Liver (tissue), 3 donors: Measurements from ENCODE around the gene BLOC1S3.

Source experiments
- ATF3 ChIP-seq: IDR thresholded peaks from 2 replicates; pipeline ENCODE4 v1.6.1; 2016; ENCODE audit warnings: antibody characterized with exemption
- CTCF ChIP-seq: fragments of 150-350 bp; IDR thresholded peaks from 2 replicates; pipeline ENCODE4 v1.5.1; 2017; ENCODE audit warnings: improper control_type of control experiment, low read depth, low read length; ENCODE audit not compliant: missing input control
- GABPA ChIP-seq, 2 donors: IDR thresholded peaks in 1 of 2; conservative IDR thresholded peaks in 1 of 2; 2 replicates each; pipeline ENCODE4 v1.6.1; 2016; ENCODE audit warnings: antibody characterized with exemption in 2 of 2, mild to moderate bottlenecking in 1 of 2, moderate library complexity in 1 of 2
- JUND ChIP-seq, 2 donors: IDR thresholded peaks; 2 replicates each; pipeline ENCODE4 v1.6.1; 2016; ENCODE audit warnings: antibody characterized with exemption in 2 of 2
- MAX ChIP-seq: IDR thresholded peaks from 2 replicates; pipeline ENCODE4 v1.6.1; 2016; ENCODE audit warnings: antibody characterized with exemption
- NR2F2 ChIP-seq: IDR thresholded peaks from 2 replicates; pipeline ENCODE4 v1.6.1; 2016; ENCODE audit warnings: antibody characterized with exemption
- RAD21 ChIP-seq, 2 donors: IDR thresholded peaks; 2 replicates each; pipeline ENCODE4 v1.6.1; 2016; ENCODE audit warnings: antibody characterized with exemption in 2 of 2, mild to moderate bottlenecking in 2 of 2
- REST ChIP-seq: IDR thresholded peaks from 2 replicates; pipeline ENCODE4 v1.6.1; 2016; ENCODE audit warnings: antibody characterized with exemption, mild to moderate bottlenecking
- SP1 ChIP-seq: IDR thresholded peaks from 2 replicates; pipeline ENCODE4 v1.6.1; 2018; ENCODE audit warnings: antibody characterized with exemption, mild to moderate bottlenecking
- TAF1 ChIP-seq: conservative IDR thresholded peaks from 2 replicates; pipeline ENCODE4 v1.6.1; 2016; ENCODE audit warnings: antibody characterized with exemption, mild to moderate bottlenecking
- YY1 ChIP-seq: IDR thresholded peaks from 2 replicates; pipeline ENCODE4 v1.6.1; 2016; ENCODE audit warnings: antibody characterized with exemption, mild to moderate bottlenecking
- ZBTB33 ChIP-seq: IDR thresholded peaks from 2 replicates; pipeline ENCODE4 v1.6.1; 2016; ENCODE audit warnings: antibody characterized with exemption
- donor health status: healthy.
- donor health status: healthy.

GRCh38 chr19:45173816-45174215 is 4.8 kb upstream of the BLOC1S3 start:
- TF ChIP-seq CTCF (no peak), JUND (IDR thresholded peaks at IDR 0.05) (no peak), SP1 (no peak), TAF1 (no peak), GABPA (IDR thresholded peaks at IDR 0.05 in 1 of 2, conservative IDR thresholded peaks at IDR 0.05 in 1 of 2) (no peak), ZBTB33 (no peak), REST (no peak), RAD21 (IDR thresholded peaks at IDR 0.05) (no peak), MAX (no peak), YY1 (no peak), ATF3 (no peak), NR2F2 (no peak)
